Measurements from ENCODE around the gene GAA. TPM values are rescaled to one million over a fixed set of nuclear protein-coding genes. Genes with fewer than 3 reads are reported as not detected.

Gene GAA
- total RNA-seq, 1 donor, result 76.7 TPM

- Histone ChIP-seq H3K9me3 (ENCODE audit: low read depth, low read length) (no peaks in the 10 kb centered on the region), H2AFZ (ENCODE audit: low read length) (no peak overlapping the region), H3K4me3 (ENCODE audit: insufficient read depth, low read length) (no peak overlapping the region), H3K4me1 (ENCODE audit: insufficient read depth, low read length) (no peaks in the 10 kb centered on the region), H3K4me2 (ENCODE audit: insufficient read depth, low read length) (no peak overlapping the region), H4K20me1 (ENCODE audit: insufficient read depth, low read length) (no peaks in the 10 kb centered on the region), H3K27ac (ENCODE audit: low read depth, low read length) (no peak overlapping the region), H3K27me3 (ENCODE audit: insufficient read depth, low read length) (peaks cover 16% of the 10 kb centered on the region), H3K36me3 (ENCODE audit: insufficient read depth, low read length) (no peaks in the 10 kb centered on the region), H3K79me2 (ENCODE audit: insufficient read depth, low read length) (no peaks in the 10 kb centered on the region)
- DNase-seq (ENCODE audit: insufficient read length, low spot score, missing footprints), result no peak
- TF ChIP-seq CTCF (IDR thresholded peaks at IDR 0.05; ENCODE audit: extremely low read depth, low read depth, low read length), result no peak
These were observed 57.5 kb downstream of the GAA start for GRCh38 chr17:80158846-80159245.

GRCh38 chr17:80160536-80160935 is 59.2 kb downstream of the GAA start:
- H4K20me1 ChIP-seq (ENCODE audit: insufficient read depth, low read length), result no peaks in the 10 kb centered on the region
- TF ChIP-seq CTCF (IDR thresholded peaks at IDR 0.05; ENCODE audit: extremely low read depth, low read depth, low read length), result no peak
- H3K9me3 ChIP-seq (ENCODE audit: low read depth, low read length), result no peaks in the 10 kb centered on the region
- H3K27me3 ChIP-seq (ENCODE audit: insufficient read depth, low read length), result peaks cover 16% of the 10 kb centered on the region
- no peak overlapping the region for H3K27ac ChIP-seq (ENCODE audit: low read depth, low read length)
- DNase-seq (ENCODE audit: insufficient read length, low spot score, missing footprints), result no peak
- H3K4me3 ChIP-seq (ENCODE audit: insufficient read depth, low read length), result no peak overlapping the region
- H2AFZ ChIP-seq (ENCODE audit: low read length), result no peak overlapping the region
- no peak overlapping the region for H3K4me2 ChIP-seq (ENCODE audit: insufficient read depth, low read length)
- H3K36me3 ChIP-seq (ENCODE audit: insufficient read depth, low read length), result no peaks in the 10 kb centered on the region
- no peaks in the 10 kb centered on the region for H3K4me1 ChIP-seq (ENCODE audit: insufficient read depth, low read length)
- no peaks in the 10 kb centered on the region for H3K79me2 ChIP-seq (ENCODE audit: insufficient read depth, low read length)

GRCh38 chr17:80163336-80163735 is 62.0 kb downstream of the GAA start:
- H3K36me3 ChIP-seq (ENCODE audit: insufficient read depth, low read length), result no peaks in the 10 kb centered on the region
- TF ChIP-seq CTCF (IDR thresholded peaks at IDR 0.05; ENCODE audit: extremely low read depth, low read depth, low read length), result no peak
- H4K20me1 ChIP-seq (ENCODE audit: insufficient read depth, low read length), result no peaks in the 10 kb centered on the region
- H3K27me3 ChIP-seq (ENCODE audit: insufficient read depth, low read length), result peaks cover 16% of the 10 kb centered on the region
- H3K4me3 ChIP-seq (ENCODE audit: insufficient read depth, low read length), result no peak overlapping the region
- no peak overlapping the region for H3K27ac ChIP-seq (ENCODE audit: low read depth, low read length)
- no peak for DNase-seq (ENCODE audit: insufficient read length, low spot score, missing footprints)
- H3K9me3 ChIP-seq (ENCODE audit: low read depth, low read length), result no peaks in the 10 kb centered on the region
- no peak overlapping the region for H3K4me2 ChIP-seq (ENCODE audit: insufficient read depth, low read length)
- no peaks in the 10 kb centered on the region for H3K79me2 ChIP-seq (ENCODE audit: insufficient read depth, low read length)
- H3K4me1 ChIP-seq (ENCODE audit: insufficient read depth, low read length), result no peaks in the 10 kb centered on the region
- no peak overlapping the region for H2AFZ ChIP-seq (ENCODE audit: low read length)

- Histone ChIP-seq H3K4me1 (ENCODE audit: insufficient read depth, low read length) (no peaks in the 10 kb centered on the region), H4K20me1 (ENCODE audit: insufficient read depth, low read length) (no peaks in the 10 kb centered on the region), H3K4me3 (ENCODE audit: insufficient read depth, low read length) (no peak overlapping the region)
These were observed 62.8 kb downstream of the GAA start for GRCh38 chr17:80164185-80164584.

More at GRCh38 chr17:80164185-80164584, 62.8 kb downstream of the GAA start:
- H3K36me3 ChIP-seq (ENCODE audit: insufficient read depth, low read length), result no peaks in the 10 kb centered on the region
- no peaks in the 10 kb centered on the region for H3K79me2 ChIP-seq (ENCODE audit: insufficient read depth, low read length)
- no peak overlapping the region for H2AFZ ChIP-seq (ENCODE audit: low read length)
- no peak for TF ChIP-seq CTCF (IDR thresholded peaks at IDR 0.05; ENCODE audit: extremely low read depth, low read depth, low read length)
- H3K27ac ChIP-seq (ENCODE audit: low read depth, low read length), result no peak overlapping the region
- H3K9me3 ChIP-seq (ENCODE audit: low read depth, low read length), result no peaks in the 10 kb centered on the region
- DNase-seq (ENCODE audit: insufficient read length, low spot score, missing footprints), result no peak
- no peak overlapping the region for H3K4me2 ChIP-seq (ENCODE audit: insufficient read depth, low read length)
- H3K27me3 ChIP-seq (ENCODE audit: insufficient read depth, low read length), result peaks cover 16% of the 10 kb centered on the region
